Peyer's patch (tissue), 4 donors: ENCODE data around the gene GPR152. TPM values are rescaled to one million over a fixed set of nuclear protein-coding genes. Genes with fewer than 3 reads are reported as not detected.
"Not testable (repeated sequence)": the region's sequence is repeated elsewhere in the genome, so short reads cannot be mapped to it uniquely, and the experiment has no call there.

Experiments used
- DNase-seq, 3 donors: peaks; one replicate each; pipeline ENCODE4 v3.0.0-alpha.2; 2017 to 2019
- H3K27ac ChIP-seq, 4 donors: fragments of 200-600 bp; sonication (generic); one replicate each; pipeline ENCODE4 v1.5.1; 2016 to 2019
- H3K27me3 ChIP-seq, 2 donors: fragments of 200-600 bp; sonication (generic); one replicate each; pipeline ENCODE4 v1.5.1; 2019
- H3K36me3 ChIP-seq, 3 donors: fragments of 200-600 bp; sonication (generic); one replicate each; pipeline ENCODE4 v1.5.1; 2016 to 2019
- H3K4me1 ChIP-seq, 4 donors: fragments of 200-600 bp; sonication (generic); one replicate each; pipeline ENCODE4 v1.5.1; 2016 to 2019
- H3K4me3 ChIP-seq, 4 donors: fragments of 200-600 bp; sonication (generic); 1 replicate in 3 of 4; 2 replicates in 1 of 4; pipeline ENCODE4 v1.5.1; 2016 to 2019; ENCODE audit warnings: mild to moderate bottlenecking in 1 of 4
- H3K9me3 ChIP-seq, 4 donors: fragments of 200-600 bp; sonication (generic); one replicate each; pipeline ENCODE4 v1.5.1; 2016 to 2019; ENCODE audit warnings: mild to moderate bottlenecking in 1 of 4
- POLR2A ChIP-seq, 2 donors: fragments of 450-650 bp; IDR thresholded peaks; one replicate each; pipeline ENCODE4 v1.5.1; 2017; ENCODE audit warnings: antibody characterized with exemption in 2 of 2, mild to moderate bottlenecking in 2 of 2, moderate library complexity in 2 of 2
- total RNA-seq, 4 donors: library from RNA; depleted of rRNA; stranded (reverse); fragments of >200 nt; gene quantifications; one replicate each; pipeline ENCODE4 v1.1.0, GENCODE V29; 2016
- TF ChIP-seq, protein P1 (sequence below), 6 experiments: fragments of 450-650 bp in 4 of 6; fragments of 200-600 bp in 2 of 6; sonication (generic) in 1 of 6; IDR thresholded peaks; one replicate each; pipeline ENCODE4 v1.5.1; 2017 to 2019; ENCODE audit warnings: antibody characterized with exemption in 6 of 6, mild to moderate bottlenecking in 3 of 6, moderate library complexity in 1 of 6

Gene GPR152
- total RNA-seq, 4 donors from 2014 or later: not detected

DNA sequence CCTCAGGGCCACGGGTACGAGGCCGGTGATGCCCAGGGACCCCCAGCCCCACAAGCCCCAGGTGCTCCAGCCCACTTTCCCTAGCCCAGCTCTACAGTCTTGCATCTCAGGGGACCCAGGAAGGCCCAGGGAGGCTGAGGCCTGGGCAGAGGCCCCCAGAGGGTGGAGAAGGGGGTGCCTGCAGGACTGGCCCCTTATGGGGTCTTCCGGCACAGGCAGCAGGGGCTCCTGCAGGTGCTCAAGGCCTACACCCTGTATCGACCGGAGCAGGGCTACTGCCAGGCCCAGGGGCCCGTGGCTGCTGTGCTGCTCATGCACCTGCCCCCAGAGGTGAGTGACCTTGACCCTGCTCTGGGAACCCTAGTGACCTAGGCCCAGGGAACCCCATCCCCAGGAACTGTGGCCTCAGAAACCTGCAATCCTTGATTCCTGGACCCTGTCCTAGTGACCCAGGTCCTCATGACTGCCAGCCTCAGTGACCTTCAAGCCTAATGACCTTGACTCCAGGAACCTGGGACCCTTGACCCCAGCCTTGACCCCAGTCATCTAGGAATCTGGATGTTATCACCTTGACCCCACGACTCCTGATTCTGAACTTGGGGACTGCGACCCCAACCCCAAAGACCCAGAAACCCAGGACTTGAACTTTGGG is 46.7 kb downstream of the GPR152 start:
- H3K9me3 ChIP-seq: no peaks in the 10 kb centered on the region
- peak overlapping the region in 3 of 4 donors; percentile 50 to 70 (median 63) for H3K4me3 ChIP-seq
- TF ChIP-seq, protein P1, sequence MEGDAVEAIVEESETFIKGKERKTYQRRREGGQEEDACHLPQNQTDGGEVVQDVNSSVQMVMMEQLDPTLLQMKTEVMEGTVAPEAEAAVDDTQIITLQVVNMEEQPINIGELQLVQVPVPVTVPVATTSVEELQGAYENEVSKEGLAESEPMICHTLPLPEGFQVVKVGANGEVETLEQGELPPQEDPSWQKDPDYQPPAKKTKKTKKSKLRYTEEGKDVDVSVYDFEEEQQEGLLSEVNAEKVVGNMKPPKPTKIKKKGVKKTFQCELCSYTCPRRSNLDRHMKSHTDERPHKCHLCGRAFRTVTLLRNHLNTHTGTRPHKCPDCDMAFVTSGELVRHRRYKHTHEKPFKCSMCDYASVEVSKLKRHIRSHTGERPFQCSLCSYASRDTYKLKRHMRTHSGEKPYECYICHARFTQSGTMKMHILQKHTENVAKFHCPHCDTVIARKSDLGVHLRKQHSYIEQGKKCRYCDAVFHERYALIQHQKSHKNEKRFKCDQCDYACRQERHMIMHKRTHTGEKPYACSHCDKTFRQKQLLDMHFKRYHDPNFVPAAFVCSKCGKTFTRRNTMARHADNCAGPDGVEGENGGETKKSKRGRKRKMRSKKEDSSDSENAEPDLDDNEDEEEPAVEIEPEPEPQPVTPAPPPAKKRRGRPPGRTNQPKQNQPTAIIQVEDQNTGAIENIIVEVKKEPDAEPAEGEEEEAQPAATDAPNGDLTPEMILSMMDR (IDR thresholded peaks at IDR 0.05): no peak
- no peak for TF ChIP-seq POLR2A (IDR thresholded peaks at IDR 0.05)
- DNase-seq: no peak
- H3K36me3 ChIP-seq: no peaks in the 10 kb centered on the region
- H3K4me1 ChIP-seq: peaks cover 0 to 60% (median 50%) of the 10 kb centered on the region in 4 donors
- peak overlapping the region; percentile 70 to 96 (median 92) for H3K27ac ChIP-seq
- no peaks in the 10 kb centered on the region for H3K27me3 ChIP-seq

DNA sequence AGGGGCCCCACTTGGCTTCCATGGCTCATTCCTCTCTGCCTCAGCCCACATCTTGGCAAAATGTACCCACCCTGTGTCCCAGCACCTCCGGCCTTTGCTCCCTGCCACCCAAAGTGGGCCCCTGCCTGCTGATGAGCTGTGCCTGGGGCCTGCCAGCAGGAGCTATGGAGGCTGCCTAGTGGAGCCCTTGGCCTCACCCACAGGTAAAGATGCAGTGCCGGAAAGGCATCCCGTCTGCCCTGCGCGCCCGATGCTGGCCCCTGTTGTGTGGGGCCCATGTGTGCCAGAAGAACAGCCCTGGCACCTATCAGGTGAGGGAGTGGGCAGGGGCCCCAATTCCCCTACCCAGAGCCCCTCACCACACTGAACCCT is 47.3 kb downstream of the GPR152 start:
- Histone ChIP-seq H3K9me3 (no peaks in the 10 kb centered on the region), H3K27ac (peak overlapping the region; percentile 67 to 96 (median 92)), H3K27me3 (no peaks in the 10 kb centered on the region), H3K36me3 (no peaks in the 10 kb centered on the region), H3K4me3 (peak overlapping the region; percentile 48 to 70 (median 56)), H3K4me1 (peaks cover 0 to 60% (median 51%) of the 10 kb centered on the region in 4 donors)
- DNase-seq: peak in 2 of 3 donors; percentile 47 to 64
- TF ChIP-seq, protein P1 (IDR thresholded peaks at IDR 0.05): no peak
- TF ChIP-seq POLR2A (IDR thresholded peaks at IDR 0.05): no peak

DNA sequence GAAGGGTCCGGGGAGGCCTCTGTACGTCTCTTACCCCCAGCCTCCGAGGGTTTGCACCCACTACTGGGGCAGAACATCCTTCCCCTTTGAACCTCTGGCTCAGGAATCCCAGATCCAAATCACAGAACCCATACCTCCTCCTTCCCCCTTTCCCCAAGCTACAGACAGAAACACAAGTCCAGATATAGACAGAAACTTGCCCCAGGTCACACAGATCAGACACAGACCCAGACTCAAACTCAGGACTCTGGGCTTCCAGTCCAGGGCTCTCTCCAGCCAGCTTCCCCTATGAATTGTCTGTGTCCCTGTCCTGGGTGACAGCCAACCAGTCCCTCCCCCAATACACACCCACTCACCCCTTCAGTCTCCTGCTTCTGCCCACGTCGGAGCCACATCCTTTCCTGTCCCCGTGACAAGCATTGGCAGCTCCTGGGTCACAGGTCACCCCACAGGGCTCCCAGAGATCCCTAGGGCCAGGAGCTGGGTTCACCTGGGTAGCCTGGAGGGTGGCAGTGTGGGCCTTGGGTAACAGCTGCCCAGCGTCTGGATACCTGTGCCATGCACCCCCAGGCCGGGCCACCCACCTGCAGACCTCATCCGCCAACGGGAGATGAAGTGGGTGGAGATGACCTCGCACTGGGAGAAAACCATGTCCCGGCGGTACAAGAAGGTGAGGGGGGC is 47.9 kb downstream of the GPR152 start:
- no peaks in the 10 kb centered on the region for H3K9me3 ChIP-seq
- H3K4me3 ChIP-seq: peak overlapping the region; percentile 48 to 70 (median 56)
- H3K4me1 ChIP-seq: peaks cover 0 to 64% (median 52%) of the 10 kb centered on the region in 4 donors
- H3K27me3 ChIP-seq: no peaks in the 10 kb centered on the region
- TF ChIP-seq, protein P1 (IDR thresholded peaks at IDR 0.05): no peak
- no peak for TF ChIP-seq POLR2A (IDR thresholded peaks at IDR 0.05)
- H3K36me3 ChIP-seq: peaks cover 0 to 3% (median 0%) of the 10 kb centered on the region in 3 donors
- peak in 2 of 3 donors; percentile 78 to 80 for DNase-seq
- peak overlapping the region; percentile 67 to 96 (median 92) for H3K27ac ChIP-seq

DNA sequence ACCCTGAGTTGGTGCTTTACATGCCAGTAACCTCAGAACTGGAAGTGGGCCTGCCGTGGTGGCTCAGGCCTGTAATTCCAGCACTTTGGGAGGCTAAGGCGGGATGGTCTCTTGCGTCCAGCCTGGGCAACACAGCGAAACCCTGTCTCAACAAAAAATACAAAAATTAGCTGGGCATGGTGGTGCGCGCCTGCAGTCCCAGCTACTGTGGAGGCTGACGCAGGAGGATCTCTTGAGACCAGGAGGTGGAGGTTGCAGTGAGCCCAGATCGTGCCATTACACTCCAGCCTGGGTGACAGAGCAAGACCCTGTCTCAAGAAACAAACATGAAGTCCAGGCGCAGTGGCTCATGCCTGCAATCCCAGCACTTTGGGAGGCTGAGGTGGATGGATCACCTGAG is 49.4 kb downstream of the GPR152 start:
- H3K4me1 ChIP-seq: peaks cover 0 to 53% (median 46%) of the 10 kb centered on the region in 4 donors
- peaks cover 0 to 18% (median 0%) of the 10 kb centered on the region in 3 donors for H3K36me3 ChIP-seq
- DNase-seq: peak in 1 of 3 donors; percentile 46
- peak overlapping the region; percentile 67 to 96 (median 92) for H3K27ac ChIP-seq
- H3K4me3 ChIP-seq: peak overlapping the region in 3 of 4 donors; percentile 50 to 70 (median 63)
- not testable (repeated sequence) for H3K27me3 ChIP-seq, H3K9me3 ChIP-seq

DNA sequence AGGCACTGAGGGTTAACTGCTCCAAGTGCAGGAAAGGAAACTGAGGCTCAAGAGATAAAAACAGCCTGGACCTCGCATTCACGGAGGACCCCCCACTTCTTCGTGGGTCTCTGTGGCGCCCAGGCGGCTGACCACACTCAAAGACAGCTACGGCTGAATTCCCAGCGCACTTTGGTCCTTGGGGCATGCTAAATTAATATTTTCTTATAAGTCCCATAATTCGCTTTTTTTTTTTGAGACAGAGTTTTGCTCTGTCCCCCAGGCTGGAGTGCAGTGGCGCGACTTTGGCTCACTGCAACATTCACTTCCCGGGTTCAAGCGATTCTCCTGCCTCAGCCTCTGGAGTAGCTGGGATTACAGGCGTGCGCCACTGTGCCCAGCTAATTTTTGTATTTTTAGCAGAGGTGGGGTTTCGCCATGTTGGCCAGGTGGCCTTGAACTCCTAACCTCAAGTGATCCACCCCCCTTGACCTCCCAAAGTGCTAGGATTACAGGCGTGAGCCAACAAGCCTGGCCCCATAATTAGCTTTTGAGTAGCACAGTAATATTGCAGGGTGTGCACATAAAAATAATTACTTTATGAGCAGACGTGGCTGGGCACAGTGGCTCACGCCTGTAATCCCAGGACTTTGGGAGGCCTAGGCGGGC is 50.2 kb downstream of the GPR152 start:
- DNase-seq: peak in 2 of 3 donors; percentile 56 to 61
- Histone ChIP-seq H3K36me3 (peaks cover 0 to 26% (median 0%) of the 10 kb centered on the region in 3 donors), H3K4me3 (peak overlapping the region; percentile 20 to 90 (median 83)), H3K4me1 (peaks cover 0 to 47% (median 41%) of the 10 kb centered on the region in 4 donors), H3K27ac (peak overlapping the region; percentile 91 to 98 (median 95))
- not testable (repeated sequence) for H3K27me3 ChIP-seq, H3K9me3 ChIP-seq
- peak in 1 of 2 donors; percentile 29 for TF ChIP-seq POLR2A (IDR thresholded peaks at IDR 0.05)

DNA sequence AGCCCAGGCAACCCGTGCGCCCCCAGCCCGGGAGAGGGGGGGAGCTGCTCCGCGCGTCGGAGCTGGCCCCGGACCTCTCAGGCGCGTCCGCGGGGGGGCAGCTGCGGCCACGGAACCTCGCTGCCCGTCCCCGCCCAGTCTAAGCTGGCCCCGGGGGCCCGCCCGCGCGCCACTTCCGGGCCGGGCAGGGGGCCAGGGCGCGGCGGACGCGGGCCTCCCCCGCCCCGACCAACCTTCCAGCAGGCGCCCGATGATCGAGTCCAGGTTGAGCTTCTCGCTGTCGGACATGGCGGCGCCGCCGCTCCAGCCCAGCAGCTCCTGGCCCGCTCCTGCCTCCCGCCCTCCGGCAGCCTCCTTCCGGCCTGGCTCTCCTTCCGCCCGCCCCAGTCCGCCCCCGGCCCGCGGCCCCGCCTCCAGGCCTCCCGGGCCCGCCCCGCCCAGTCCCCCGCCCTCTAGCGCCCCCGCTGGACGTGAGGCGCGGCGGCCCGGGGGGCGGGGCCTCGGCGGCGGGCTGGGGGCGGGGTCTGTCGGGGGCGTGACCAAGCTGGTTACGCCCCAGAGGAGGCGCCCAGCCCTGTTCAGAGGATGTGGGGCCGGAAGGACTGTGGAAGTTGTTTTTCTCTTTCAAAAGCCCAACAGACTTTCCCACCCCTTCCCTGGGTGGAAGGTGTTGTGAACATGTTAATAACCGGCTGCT is 50.9 kb downstream of the GPR152 start, which contains the start of gene PPP1CA:
Gene PPP1CA, minus strand, starts transcription at position 364 of the 697 bp plus-strand sequence. Its CDS starts 76 bp downstream, at position 288.
- Histone ChIP-seq H3K4me3 (peak within 1 kb of the TSS; percentile 81 to 97 (median 88)), H3K27me3 (no peaks in the 10 kb centered on the region), H3K4me1 (peaks cover 0 to 48% (median 40%) of the 10 kb centered on the region in 4 donors), H3K36me3 (peaks cover 0 to 33% (median 0%) of the 10 kb centered on the region in 3 donors), H3K9me3 (no peaks in the 10 kb centered on the region), H3K27ac (peak within 1 kb of the TSS; percentile 91 to 98 (median 95))
- TF ChIP-seq, protein P1 (IDR thresholded peaks at IDR 0.05): peak; percentile 15 to 76 (median 45)
- peak; percentile 81 to 85 for TF ChIP-seq POLR2A (IDR thresholded peaks at IDR 0.05)
- DNase-seq: peak; percentile 87 to 96 (median 96)
